HepG2 (cell line): ENCODE measurements around the gene ZDHHC16.

Experiments used
- CTCF ChIP-seq: sonication (generic); formaldehyde crosslinking; IDR thresholded peaks from 2 replicates; pipeline ENCODE4 v1.5.0; 2020; ENCODE audit warnings: mild to moderate bottlenecking, missing genetic modification reagents, moderate library complexity
- DMAP1 ChIP-seq: IDR thresholded peaks from 2 replicates; pipeline ENCODE4 v1.6.1; 2016
- JUND ChIP-seq: sonication (generic); formaldehyde crosslinking; IDR thresholded peaks from 2 replicates; pipeline ENCODE4 v1.8.0; 2022; ENCODE audit warnings: mild to moderate bottlenecking, missing genetic modification reagents
- KDM3A ChIP-seq: IDR thresholded peaks from 2 replicates; pipeline ENCODE4 v1.6.1; 2018; ENCODE audit warnings: low read depth, missing compliant biosample characterization
- MAFK ChIP-seq, 2 experiments: IDR thresholded peaks in 1 of 2; conservative IDR thresholded peaks in 1 of 2; 2 replicates each; pipeline ENCODE4 v1.6.1; 2011; ENCODE audit warnings: improper control_type of control experiment in 2 of 2, low read length in 2 of 2
- STAG1 ChIP-seq: sonication (generic); formaldehyde crosslinking; IDR thresholded peaks from 2 replicates; pipeline ENCODE4 v1.4.0; 2020; ENCODE audit warnings: missing genetic modification reagents
- ZNF124 ChIP-seq: sonication (generic); formaldehyde crosslinking; IDR thresholded peaks from 2 replicates; pipeline ENCODE4 v1.4.0; 2020; ENCODE audit warnings: missing genetic modification reagents
- ZNF335 ChIP-seq: sonication (generic); formaldehyde crosslinking; IDR thresholded peaks from 2 replicates; pipeline ENCODE4 v1.4.0; 2020; ENCODE audit warnings: missing genetic modification reagents
- ZNF382 ChIP-seq: sonication (generic); formaldehyde crosslinking; IDR thresholded peaks from 2 replicates; pipeline ENCODE4 v1.5.0; 2020; ENCODE audit warnings: missing genetic modification reagents, mild to moderate bottlenecking, borderline replicate concordance
- ZNF430 ChIP-seq: sonication (generic); formaldehyde crosslinking; IDR thresholded peaks from 2 replicates; pipeline ENCODE4 v1.9.0; 2021; ENCODE audit warnings: mild to moderate bottlenecking, missing genetic modification reagents
- TF ChIP-seq, protein P1 (sequence below): sonication (generic); formaldehyde crosslinking; IDR thresholded peaks from 2 replicates; pipeline ENCODE4 v1.4.0; 2020; ENCODE audit warnings: missing genetic modification reagents
- TF ChIP-seq, protein P2 (sequence below): IDR thresholded peaks from 2 replicates; pipeline ENCODE4 v1.6.1; 2016; ENCODE audit warnings: control low read depth
- TF ChIP-seq, protein P3 (sequence below): sonication (generic); formaldehyde crosslinking; IDR thresholded peaks from 2 replicates; pipeline ENCODE4 v1.4.0; 2020; ENCODE audit warnings: missing genetic modification reagents
- TF ChIP-seq, protein P4 (sequence below): sonication (generic); formaldehyde crosslinking; IDR thresholded peaks from one replicate; pipeline ENCODE4 v1.5.1; 2020; ENCODE audit warnings: mild to moderate bottlenecking, missing genetic modification reagents; ENCODE audit errors: not compliant biosample characterization

- TF ChIP-seq, protein P1, sequence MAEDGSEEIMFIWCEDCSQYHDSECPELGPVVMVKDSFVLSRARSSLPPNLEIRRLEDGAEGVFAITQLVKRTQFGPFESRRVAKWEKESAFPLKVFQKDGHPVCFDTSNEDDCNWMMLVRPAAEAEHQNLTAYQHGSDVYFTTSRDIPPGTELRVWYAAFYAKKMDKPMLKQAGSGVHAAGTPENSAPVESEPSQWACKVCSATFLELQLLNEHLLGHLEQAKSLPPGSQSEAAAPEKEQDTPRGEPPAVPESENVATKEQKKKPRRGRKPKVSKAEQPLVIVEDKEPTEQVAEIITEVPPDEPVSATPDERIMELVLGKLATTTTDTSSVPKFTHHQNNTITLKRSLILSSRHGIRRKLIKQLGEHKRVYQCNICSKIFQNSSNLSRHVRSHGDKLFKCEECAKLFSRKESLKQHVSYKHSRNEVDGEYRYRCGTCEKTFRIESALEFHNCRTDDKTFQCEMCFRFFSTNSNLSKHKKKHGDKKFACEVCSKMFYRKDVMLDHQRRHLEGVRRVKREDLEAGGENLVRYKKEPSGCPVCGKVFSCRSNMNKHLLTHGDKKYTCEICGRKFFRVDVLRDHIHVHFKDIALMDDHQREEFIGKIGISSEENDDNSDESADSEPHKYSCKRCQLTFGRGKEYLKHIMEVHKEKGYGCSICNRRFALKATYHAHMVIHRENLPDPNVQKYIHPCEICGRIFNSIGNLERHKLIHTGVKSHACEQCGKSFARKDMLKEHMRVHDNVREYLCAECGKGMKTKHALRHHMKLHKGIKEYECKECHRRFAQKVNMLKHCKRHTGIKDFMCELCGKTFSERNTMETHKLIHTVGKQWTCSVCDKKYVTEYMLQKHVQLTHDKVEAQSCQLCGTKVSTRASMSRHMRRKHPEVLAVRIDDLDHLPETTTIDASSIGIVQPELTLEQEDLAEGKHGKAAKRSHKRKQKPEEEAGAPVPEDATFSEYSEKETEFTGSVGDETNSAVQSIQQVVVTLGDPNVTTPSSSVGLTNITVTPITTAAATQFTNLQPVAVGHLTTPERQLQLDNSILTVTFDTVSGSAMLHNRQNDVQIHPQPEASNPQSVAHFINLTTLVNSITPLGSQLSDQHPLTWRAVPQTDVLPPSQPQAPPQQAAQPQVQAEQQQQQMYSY (CRISPR knock-in tag) = no peak
- TF ChIP-seq MAFK (conservative IDR thresholded peaks at IDR 0.05 in 1 of 2, IDR thresholded peaks at IDR 0.05 in 1 of 2; ENCODE audit: low read length in 2 of 2) (no peak), ZNF124 (CRISPR knock-in tag) (no peak), ZNF430 (CRISPR knock-in tag) (no peak), JUND (CRISPR knock-in tag) (no peak), KDM3A (CRISPR knock-in tag) (no peak), DMAP1 (CRISPR knock-in tag) (no peak), STAG1 (no peak), CTCF (CRISPR knock-in tag) (no peak), ZNF335 (CRISPR knock-in tag) (no peak), ZNF382 (CRISPR knock-in tag) (no peak)
- TF ChIP-seq, protein P2, sequence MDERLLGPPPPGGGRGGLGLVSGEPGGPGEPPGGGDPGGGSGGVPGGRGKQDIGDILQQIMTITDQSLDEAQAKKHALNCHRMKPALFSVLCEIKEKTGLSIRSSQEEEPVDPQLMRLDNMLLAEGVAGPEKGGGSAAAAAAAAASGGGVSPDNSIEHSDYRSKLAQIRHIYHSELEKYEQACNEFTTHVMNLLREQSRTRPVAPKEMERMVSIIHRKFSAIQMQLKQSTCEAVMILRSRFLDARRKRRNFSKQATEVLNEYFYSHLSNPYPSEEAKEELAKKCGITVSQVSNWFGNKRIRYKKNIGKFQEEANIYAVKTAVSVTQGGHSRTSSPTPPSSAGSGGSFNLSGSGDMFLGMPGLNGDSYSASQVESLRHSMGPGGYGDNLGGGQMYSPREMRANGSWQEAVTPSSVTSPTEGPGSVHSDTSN = no peak
- TF ChIP-seq, protein P3, sequence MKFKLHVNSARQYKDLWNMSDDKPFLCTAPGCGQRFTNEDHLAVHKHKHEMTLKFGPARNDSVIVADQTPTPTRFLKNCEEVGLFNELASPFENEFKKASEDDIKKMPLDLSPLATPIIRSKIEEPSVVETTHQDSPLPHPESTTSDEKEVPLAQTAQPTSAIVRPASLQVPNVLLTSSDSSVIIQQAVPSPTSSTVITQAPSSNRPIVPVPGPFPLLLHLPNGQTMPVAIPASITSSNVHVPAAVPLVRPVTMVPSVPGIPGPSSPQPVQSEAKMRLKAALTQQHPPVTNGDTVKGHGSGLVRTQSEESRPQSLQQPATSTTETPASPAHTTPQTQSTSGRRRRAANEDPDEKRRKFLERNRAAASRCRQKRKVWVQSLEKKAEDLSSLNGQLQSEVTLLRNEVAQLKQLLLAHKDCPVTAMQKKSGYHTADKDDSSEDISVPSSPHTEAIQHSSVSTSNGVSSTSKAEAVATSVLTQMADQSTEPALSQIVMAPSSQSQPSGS (CRISPR knock-in tag) = no peak
- TF ChIP-seq, protein P4, sequence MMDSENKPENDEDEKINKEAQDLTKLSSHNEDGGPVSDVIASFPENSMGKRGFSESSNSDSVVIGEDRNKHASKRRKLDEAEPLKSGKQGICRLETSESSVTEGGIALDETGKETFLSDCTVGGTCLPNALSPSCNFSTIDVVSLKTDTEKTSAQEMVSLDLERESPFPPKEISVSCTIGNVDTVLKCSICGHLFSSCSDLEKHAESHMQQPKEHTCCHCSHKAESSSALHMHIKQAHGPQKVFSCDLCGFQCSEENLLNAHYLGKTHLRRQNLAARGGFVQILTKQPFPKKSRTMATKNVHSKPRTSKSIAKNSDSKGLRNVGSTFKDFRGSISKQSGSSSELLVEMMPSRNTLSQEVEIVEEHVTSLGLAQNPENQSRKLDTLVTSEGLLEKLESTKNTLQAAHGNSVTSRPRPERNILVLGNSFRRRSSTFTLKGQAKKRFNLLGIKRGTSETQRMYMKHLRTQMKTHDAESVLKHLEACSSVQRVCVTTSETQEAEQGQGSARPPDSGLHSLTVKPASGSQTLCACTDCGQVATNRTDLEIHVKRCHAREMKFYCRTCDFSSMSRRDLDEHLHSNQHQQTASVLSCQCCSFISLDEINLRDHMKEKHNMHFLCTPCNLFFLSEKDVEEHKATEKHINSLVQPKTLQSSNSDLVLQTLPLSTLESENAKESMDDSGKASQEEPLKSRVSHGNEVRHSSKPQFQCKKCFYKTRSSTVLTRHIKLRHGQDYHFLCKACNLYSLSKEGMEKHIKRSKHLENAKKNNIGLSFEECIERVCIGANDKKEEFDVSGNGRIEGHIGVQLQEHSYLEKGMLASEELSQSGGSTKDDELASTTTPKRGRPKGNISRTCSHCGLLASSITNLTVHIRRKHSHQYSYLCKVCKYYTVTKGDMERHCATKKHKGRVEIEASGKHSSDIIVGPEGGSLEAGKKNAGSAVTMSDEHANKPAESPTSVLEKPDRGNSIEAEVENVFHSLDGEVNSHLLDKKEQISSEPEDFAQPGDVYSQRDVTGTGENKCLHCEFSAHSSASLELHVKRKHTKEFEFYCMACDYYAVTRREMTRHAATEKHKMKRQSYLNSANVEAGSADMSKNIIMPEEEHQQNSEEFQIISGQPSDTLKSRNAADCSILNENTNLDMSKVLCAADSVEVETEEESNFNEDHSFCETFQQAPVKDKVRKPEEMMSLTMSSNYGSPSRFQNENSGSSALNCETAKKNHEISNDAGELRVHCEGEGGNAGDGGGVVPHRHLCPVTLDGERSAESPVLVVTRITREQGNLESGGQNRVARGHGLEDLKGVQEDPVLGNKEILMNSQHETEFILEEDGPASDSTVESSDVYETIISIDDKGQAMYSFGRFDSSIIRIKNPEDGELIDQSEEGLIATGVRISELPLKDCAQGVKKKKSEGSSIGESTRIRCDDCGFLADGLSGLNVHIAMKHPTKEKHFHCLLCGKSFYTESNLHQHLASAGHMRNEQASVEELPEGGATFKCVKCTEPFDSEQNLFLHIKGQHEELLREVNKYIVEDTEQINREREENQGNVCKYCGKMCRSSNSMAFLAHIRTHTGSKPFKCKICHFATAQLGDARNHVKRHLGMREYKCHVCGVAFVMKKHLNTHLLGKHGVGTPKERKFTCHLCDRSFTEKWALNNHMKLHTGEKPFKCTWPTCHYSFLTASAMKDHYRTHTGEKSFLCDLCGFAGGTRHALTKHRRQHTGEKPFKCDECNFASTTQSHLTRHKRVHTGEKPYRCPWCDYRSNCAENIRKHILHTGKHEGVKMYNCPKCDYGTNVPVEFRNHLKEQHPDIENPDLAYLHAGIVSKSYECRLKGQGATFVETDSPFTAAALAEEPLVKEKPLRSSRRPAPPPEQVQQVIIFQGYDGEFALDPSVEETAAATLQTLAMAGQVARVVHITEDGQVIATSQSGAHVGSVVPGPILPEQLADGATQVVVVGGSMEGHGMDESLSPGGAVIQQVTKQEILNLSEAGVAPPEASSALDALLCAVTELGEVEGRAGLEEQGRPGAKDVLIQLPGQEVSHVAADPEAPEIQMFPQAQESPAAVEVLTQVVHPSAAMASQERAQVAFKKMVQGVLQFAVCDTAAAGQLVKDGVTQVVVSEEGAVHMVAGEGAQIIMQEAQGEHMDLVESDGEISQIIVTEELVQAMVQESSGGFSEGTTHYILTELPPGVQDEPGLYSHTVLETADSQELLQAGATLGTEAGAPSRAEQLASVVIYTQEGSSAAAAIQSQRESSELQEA (CRISPR knock-in tag) = no peak
Observed at GRCh38 chr10:97445357-97445721, 636 bp upstream of the ZDHHC16 start.
